OCI-LY7 (cell line): Measurements from ENCODE around the gene CSF2RB. TPM values are rescaled to one million over a fixed set of nuclear protein-coding genes. Genes with fewer than 3 reads are reported as not detected.

Experiments
- BruUV-seq: library from RNA; stranded (reverse); fragments of 400-500 nt; replicated peaks from 2 replicates; lab custom pipeline; 2021; lab: Mats Ljungman, UMichigan
- CTCF ChIA-PET: fragments of 300-600 bp; sonication (Branson Sonifier 250); formaldehyde crosslinking; loops from one replicate; lab custom pipeline; 2022; ENCODE audit warnings: antibody characterized with exemption; ENCODE audit not compliant: unreplicated experiment; lab: Charles Lee
- POLR2A ChIA-PET: fragments of 300-600 bp; sonication (Branson Sonifier 250); formaldehyde crosslinking; loops from one replicate; lab custom pipeline; 2022; ENCODE audit warnings: antibody characterized with exemption; lab: Charles Lee
- DNase-seq: peaks from one replicate; pipeline ENCODE4 v3.0.0-alpha.2; 2015; ENCODE audit warnings: low spot score
- H2AFZ ChIP-seq: fragments of 200-600 bp; sonication (generic), shearing (Covaris generic); 2 replicates; pipeline ENCODE4 v1.6.1; 2014; ENCODE audit warnings: mild to moderate bottlenecking, antibody characterized with exemption, low read length, moderate library complexity
- H3K27ac ChIP-seq: fragments of 200-600 bp; sonication (generic); 2 replicates; pipeline ENCODE4 v1.5.1; 2014; ENCODE audit warnings: mixed run types, low read depth, mild to moderate bottlenecking, moderate library complexity, low read length, inconsistent platforms; ENCODE audit not compliant: poor library complexity, severe bottlenecking
- H3K36me3 ChIP-seq: fragments of 200-600 bp; sonication (generic); 2 replicates; pipeline ENCODE4 v1.6.1; 2014; ENCODE audit warnings: mild to moderate bottlenecking, antibody characterized with exemption, low read length, moderate library complexity, mixed read lengths; ENCODE audit not compliant: insufficient read depth
- H3K4me1 ChIP-seq: fragments of 200-600 bp; sonication (generic); 2 replicates; pipeline ENCODE4 v1.5.1; 2014; ENCODE audit warnings: mild to moderate bottlenecking, low read length; ENCODE audit not compliant: insufficient read depth, poor library complexity, severe bottlenecking
- H3K4me2 ChIP-seq: fragments of 200-600 bp; sonication (generic); 2 replicates; pipeline ENCODE4 v1.6.1; 2014; ENCODE audit warnings: mild to moderate bottlenecking, low read length
- H3K4me3 ChIP-seq: fragments of 200-600 bp; sonication (generic); 2 replicates; pipeline ENCODE4 v1.5.1; 2014; ENCODE audit warnings: mild to moderate bottlenecking, low read depth, low read length; ENCODE audit not compliant: poor library complexity, severe bottlenecking
- H3K79me2 ChIP-seq: fragments of 200-600 bp; sonication (generic); 2 replicates; pipeline ENCODE4 v1.6.1; 2016; ENCODE audit warnings: low read depth, mild to moderate bottlenecking, low read length, moderate library complexity, mixed read lengths; ENCODE audit not compliant: insufficient read depth
- H3K9me2 ChIP-seq: fragments of 200-600 bp; sonication (generic); 2 replicates; pipeline ENCODE4 v1.6.1; 2016; ENCODE audit warnings: mild to moderate bottlenecking, low read length, mixed read lengths; ENCODE audit not compliant: insufficient read depth
- H3K9me3 ChIP-seq: fragments of 200-600 bp; sonication (generic); 2 replicates; pipeline ENCODE4 v1.6.1; 2014; ENCODE audit warnings: mild to moderate bottlenecking, mixed run types, low read length, mixed read lengths
- H4K20me1 ChIP-seq: fragments of 200-600 bp; sonication (generic); 2 replicates; pipeline ENCODE4 v1.6.1; 2014; ENCODE audit warnings: mild to moderate bottlenecking, antibody characterized with exemption, low read length, moderate library complexity, mixed read lengths; ENCODE audit not compliant: insufficient read depth
- CTCF ChIP-seq: fragments of 200-600 bp; sonication (generic); conservative IDR thresholded peaks from 2 replicates; pipeline ENCODE4 v1.5.1; 2014; ENCODE audit warnings: mild to moderate bottlenecking, antibody characterized with exemption, low read length, moderate library complexity, mixed read lengths
- EZH2phosphoT487 ChIP-seq: fragments of 200-600 bp; sonication (generic); IDR thresholded peaks from 2 replicates; pipeline ENCODE4 v1.6.1; 2018; ENCODE audit warnings: low read depth, borderline replicate concordance, mild to moderate bottlenecking, mixed run types, antibody characterized with exemption, low read length, moderate library complexity, mixed read lengths
- intact Hi-C: fragments of 100-400 bp; cut with micrococcal nuclease; formaldehyde crosslinking; loops from one replicate; pipeline ENCODE4 v1.10.0; 2022; ENCODE audit not compliant: unreplicated experiment
- total RNA-seq, 2 experiments: library from RNA; depleted of rRNA in 1 of 2; stranded (reverse); fragments of >200 nt in 1 of 2; shearing (Covaris generic) in 1 of 2; gene quantifications; 2 replicates each; pipeline ENCODE4 v1.2.3, GENCODE V29; 2014 to 2022

Gene CSF2RB
- total RNA-seq, 2 experiments from 2014 or later: 6.2 to 23.4 TPM

- Histone ChIP-seq H3K4me1 (no peaks in the 10 kb centered on the region), H3K36me3 (no peaks in the 10 kb centered on the region), H3K79me2 (no peaks in the 10 kb centered on the region), H3K9me3 (no peaks in the 10 kb centered on the region), H3K27ac (no peak overlapping the region), H3K4me2 (no peak overlapping the region), H3K4me3 (no peak overlapping the region), H4K20me1 (no peaks in the 10 kb centered on the region), H2AFZ (no peak overlapping the region), H3K9me2 (no peaks in the 10 kb centered on the region)
- TF ChIP-seq CTCF: no peak
- no peak for TF ChIP-seq EZH2phosphoT487
- BruUV-seq: no TSS peak
- intact Hi-C loops: no loop called here
- CTCF ChIA-PET: no interaction called here
- POLR2A ChIA-PET: interaction anchor here (0.7 kb wide), 1 partner anchor 9 kb away, joined by 4 read pairs; no protein-coding TSS in a partner anchor
- no peak for DNase-seq
Observed at GRCh38 chr22:36900880-36901279, 12.5 kb upstream of the CSF2RB start.

- Histone ChIP-seq H3K36me3 (no peaks in the 10 kb centered on the region), H3K9me3 (no peaks in the 10 kb centered on the region), H3K4me3 (no peak overlapping the region), H3K4me2 (no peak overlapping the region), H3K4me1 (no peaks in the 10 kb centered on the region), H3K9me2 (no peaks in the 10 kb centered on the region), H2AFZ (no peak overlapping the region; the same call in 1 of the 2 replicates), H3K27ac (no peak overlapping the region), H4K20me1 (no peaks in the 10 kb centered on the region), H3K79me2 (no peaks in the 10 kb centered on the region)
- ChIA-PET POLR2A (no interaction called here), CTCF (no interaction called here)
- BruUV-seq: no TSS peak
- intact Hi-C loops: no loop called here
- TF ChIP-seq CTCF (no peak), EZH2phosphoT487 (no peak)
- no peak for DNase-seq
Observed at GRCh38 chr22:36901411-36902142, 11.9 kb upstream of the CSF2RB start.
